Neural progenitor cell (in vitro differentiated cells): ENCODE results near the gene INHBC. TPM values are rescaled to one million over a fixed set of nuclear protein-coding genes. Genes with fewer than 3 reads are reported as not detected.

Experiments used
- DNase-seq: peaks from one replicate; pipeline ENCODE4 v3.0.0-alpha.2; 2016; ENCODE audit warnings: low spot score
- H2AFZ ChIP-seq: fragments of 200-600 bp; sonication (generic); replicated peaks from 2 replicates; pipeline ENCODE4 v1.6.1; 2016; ENCODE audit warnings: antibody characterized with exemption
- H3F3A ChIP-seq: fragments of 200-600 bp; sonication (generic); 2 replicates; pipeline ENCODE4 v1.6.1; 2016; ENCODE audit warnings: antibody characterized with exemption, low read depth
- H3K27ac ChIP-seq: fragments of 200-600 bp; sonication (generic); 2 replicates; pipeline ENCODE4 v1.5.1; 2016; ENCODE audit warnings: mild to moderate bottlenecking
- H3K27me3 ChIP-seq: fragments of 200-600 bp; sonication (generic); 2 replicates; pipeline ENCODE4 v1.6.1; 2016; ENCODE audit warnings: mild to moderate bottlenecking, moderate library complexity
- H3K36me3 ChIP-seq: fragments of 200-600 bp; sonication (generic); 2 replicates; pipeline ENCODE4 v1.5.1; 2016
- H3K4me1 ChIP-seq: fragments of 200-600 bp; sonication (generic); 2 replicates; pipeline ENCODE4 v1.6.1; 2016; ENCODE audit warnings: mixed run types
- H3K4me2 ChIP-seq: fragments of 200-600 bp; sonication (generic); 2 replicates; pipeline ENCODE4 v1.6.1; 2016
- H3K4me3 ChIP-seq: fragments of 200-600 bp; sonication (generic); 2 replicates; pipeline ENCODE4 v1.5.1; 2016
- H3K79me2 ChIP-seq: fragments of 200-600 bp; sonication (generic); 2 replicates; pipeline ENCODE4 v1.6.1; 2016; ENCODE audit warnings: low read depth
- H3K9ac ChIP-seq: fragments of 200-600 bp; sonication (generic); 2 replicates; pipeline ENCODE4 v1.6.1; 2016
- H3K9me3 ChIP-seq: fragments of 200-600 bp; sonication (generic); 2 replicates; pipeline ENCODE4 v1.5.1; 2016; ENCODE audit warnings: low read depth
- H4K20me1 ChIP-seq: fragments of 200-600 bp; sonication (generic); 2 replicates; pipeline ENCODE4 v1.6.1; 2016; ENCODE audit warnings: low read depth
- H3K27ac Mint-ChIP-seq: 3 replicates; pipeline ENCODE4 v1.8.0; 2021; ENCODE audit warnings: mixed read lengths
- H3K27me3 Mint-ChIP-seq: 2 replicates; pipeline ENCODE4 v1.8.0; 2022; ENCODE audit warnings: low read depth, mild to moderate bottlenecking, inconsistent platforms, moderate library complexity, mixed read lengths; ENCODE audit not compliant: insufficient read depth
- H3K36me3 Mint-ChIP-seq: 3 replicates; pipeline ENCODE4 v1.8.0; 2021; ENCODE audit warnings: mixed read lengths
- H3K4me1 Mint-ChIP-seq: 3 replicates; pipeline ENCODE4 v1.8.0; 2021; ENCODE audit warnings: mixed read lengths
- H3K4me3 Mint-ChIP-seq: 3 replicates; pipeline ENCODE4 v1.8.0; 2021; ENCODE audit warnings: mild to moderate bottlenecking, moderate library complexity, mixed read lengths
- H3K9me3 Mint-ChIP-seq: 3 replicates; pipeline ENCODE4 v1.8.0; 2020; ENCODE audit warnings: mixed read lengths
- EZH2 ChIP-seq: fragments of 200-600 bp; sonication (generic); IDR thresholded peaks from 2 replicates; pipeline ENCODE4 v1.6.1; 2017; ENCODE audit warnings: antibody characterized with exemption, mild to moderate bottlenecking, moderate library complexity
- EZH2phosphoT487 ChIP-seq: fragments of 200-600 bp; sonication (generic); IDR thresholded peaks from 2 replicates; pipeline ENCODE4 v1.6.1; 2017; ENCODE audit warnings: antibody characterized with exemption
- total RNA-seq: library from RNA; depleted of rRNA; stranded (reverse); fragments of >200 nt; gene quantifications from 2 replicates; pipeline ENCODE4 v1.2.3, GENCODE V29; 2015; ENCODE audit warnings: low replicate concordance
- TF ChIP-seq, protein P1 (sequence below): fragments of 200-600 bp; sonication (generic); IDR thresholded peaks from 2 replicates; pipeline ENCODE4 v1.5.1; 2017; ENCODE audit warnings: antibody characterized with exemption, mild to moderate bottlenecking

Gene INHBC
- total RNA-seq, 1 donor from 2014 or later: not detected

DNA sequence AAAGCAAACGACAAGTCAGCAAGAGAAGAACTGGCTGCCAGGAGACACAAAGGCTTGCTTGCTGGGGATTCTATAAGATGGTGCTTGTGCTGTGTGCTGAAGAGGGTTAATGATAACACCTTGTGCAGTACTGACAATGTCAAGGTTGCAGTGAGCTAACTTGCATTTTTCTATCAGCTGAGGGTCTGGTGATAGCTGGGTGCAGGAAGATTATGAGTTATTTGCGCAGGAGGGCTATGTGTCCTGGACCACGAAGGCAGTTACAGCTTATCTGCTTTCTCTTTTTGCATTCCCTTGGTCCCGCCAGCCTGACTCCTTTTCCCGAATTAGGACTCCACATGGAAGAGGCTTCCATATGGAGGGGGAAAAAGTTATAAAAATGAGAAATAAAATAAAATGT, 46.2 kb upstream of the INHBC start:
- H3K27ac ChIP-seq: no peak overlapping the region
- H3K9ac ChIP-seq: no peak overlapping the region
- Mint-ChIP-seq H3K27ac (no peak overlapping the region), H3K4me3 (no peak overlapping the region), H3K4me1 (peaks cover 9% of the 10 kb centered on the region), H3K36me3 (peaks cover 14% of the 10 kb centered on the region), H3K27me3 (peaks cover 2% of the 10 kb centered on the region), H3K9me3 (no peaks in the 10 kb centered on the region)
- H3F3A ChIP-seq: no peaks in the 10 kb centered on the region
- H2AFZ ChIP-seq: no peak overlapping the region
- H3K27me3 ChIP-seq: no peaks in the 10 kb centered on the region
- no peak overlapping the region for H3K4me3 ChIP-seq
- H3K36me3 ChIP-seq: no peaks in the 10 kb centered on the region
- H4K20me1 ChIP-seq: no peaks in the 10 kb centered on the region
- no peaks in the 10 kb centered on the region for H3K4me1 ChIP-seq
- DNase-seq: no peak
- TF ChIP-seq, protein P1, sequence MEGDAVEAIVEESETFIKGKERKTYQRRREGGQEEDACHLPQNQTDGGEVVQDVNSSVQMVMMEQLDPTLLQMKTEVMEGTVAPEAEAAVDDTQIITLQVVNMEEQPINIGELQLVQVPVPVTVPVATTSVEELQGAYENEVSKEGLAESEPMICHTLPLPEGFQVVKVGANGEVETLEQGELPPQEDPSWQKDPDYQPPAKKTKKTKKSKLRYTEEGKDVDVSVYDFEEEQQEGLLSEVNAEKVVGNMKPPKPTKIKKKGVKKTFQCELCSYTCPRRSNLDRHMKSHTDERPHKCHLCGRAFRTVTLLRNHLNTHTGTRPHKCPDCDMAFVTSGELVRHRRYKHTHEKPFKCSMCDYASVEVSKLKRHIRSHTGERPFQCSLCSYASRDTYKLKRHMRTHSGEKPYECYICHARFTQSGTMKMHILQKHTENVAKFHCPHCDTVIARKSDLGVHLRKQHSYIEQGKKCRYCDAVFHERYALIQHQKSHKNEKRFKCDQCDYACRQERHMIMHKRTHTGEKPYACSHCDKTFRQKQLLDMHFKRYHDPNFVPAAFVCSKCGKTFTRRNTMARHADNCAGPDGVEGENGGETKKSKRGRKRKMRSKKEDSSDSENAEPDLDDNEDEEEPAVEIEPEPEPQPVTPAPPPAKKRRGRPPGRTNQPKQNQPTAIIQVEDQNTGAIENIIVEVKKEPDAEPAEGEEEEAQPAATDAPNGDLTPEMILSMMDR: no peak
- TF ChIP-seq EZH2: no peak
- no peak for TF ChIP-seq EZH2phosphoT487
- H3K4me2 ChIP-seq: no peak overlapping the region
- no peaks in the 10 kb centered on the region for H3K9me3 ChIP-seq
- no peaks in the 10 kb centered on the region for H3K79me2 ChIP-seq

DNA sequence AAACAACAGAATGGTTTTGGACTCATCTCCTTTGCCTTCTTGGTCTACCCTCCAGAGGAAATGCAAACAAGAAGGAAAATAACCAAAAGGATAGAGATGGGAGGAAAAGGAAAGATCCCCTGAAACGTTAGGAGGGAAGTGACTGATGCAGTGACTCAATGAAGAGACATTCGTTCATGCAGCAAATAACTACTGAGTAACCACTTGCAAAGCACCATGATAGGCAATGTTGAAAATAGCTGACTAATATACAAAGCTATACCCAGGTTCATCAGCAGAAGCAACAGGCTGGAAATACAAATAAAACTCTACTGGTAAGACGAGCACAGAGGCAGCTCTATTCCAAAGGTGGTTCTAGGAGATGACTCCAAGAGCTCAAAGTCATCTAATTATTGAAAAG, 45.6 kb upstream of the INHBC start:
- Histone ChIP-seq H3K9me3 (no peaks in the 10 kb centered on the region), H3K4me3 (no peak overlapping the region), H3K27me3 (no peaks in the 10 kb centered on the region), H2AFZ (no peak overlapping the region), H3K9ac (no peak overlapping the region), H3F3A (no peaks in the 10 kb centered on the region), H3K79me2 (no peaks in the 10 kb centered on the region), H3K4me2 (no peak overlapping the region), H3K27ac (no peak overlapping the region), H3K36me3 (no peaks in the 10 kb centered on the region), H3K4me1 (no peaks in the 10 kb centered on the region), H4K20me1 (no peaks in the 10 kb centered on the region)
- no peak overlapping the region for H3K4me3 Mint-ChIP-seq
- H3K27ac Mint-ChIP-seq: no peak overlapping the region
- DNase-seq: no peak
- H3K4me1 Mint-ChIP-seq: peaks cover 7% of the 10 kb centered on the region
- no peaks in the 10 kb centered on the region for H3K9me3 Mint-ChIP-seq
- H3K27me3 Mint-ChIP-seq: peaks cover 2% of the 10 kb centered on the region
- TF ChIP-seq EZH2 (no peak), EZH2phosphoT487 (no peak)
- TF ChIP-seq, protein P1: no peak
- H3K36me3 Mint-ChIP-seq: peaks cover 18% of the 10 kb centered on the region

DNA sequence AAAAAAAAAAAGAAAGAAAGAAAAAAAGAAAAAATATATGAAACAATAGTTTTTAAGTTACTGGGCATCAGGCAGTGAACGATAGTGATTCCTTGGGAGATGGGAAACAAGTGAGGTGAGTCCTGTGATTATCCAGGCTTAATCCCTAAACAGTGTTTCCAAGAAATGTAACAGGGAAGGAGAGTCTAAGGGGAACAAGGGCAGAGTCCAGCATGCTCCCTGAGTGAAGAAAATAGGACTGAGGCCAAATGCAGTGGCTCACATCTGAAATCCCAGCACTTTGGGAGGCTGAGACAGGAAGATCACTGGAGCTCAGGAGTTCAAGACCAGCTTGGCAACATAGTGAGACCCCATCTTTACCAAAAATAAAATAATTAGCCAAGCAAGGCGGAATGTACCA, 44.4 kb upstream of the INHBC start:
- Histone ChIP-seq H2AFZ (no peak overlapping the region), H3K4me1 (no peaks in the 10 kb centered on the region), H3K4me2 (no peak overlapping the region), H3K36me3 (no peaks in the 10 kb centered on the region), H3K27ac (no peak overlapping the region), H3F3A (no peaks in the 10 kb centered on the region), H3K79me2 (no peaks in the 10 kb centered on the region), H3K4me3 (no peak overlapping the region), H3K27me3 (no peaks in the 10 kb centered on the region), H4K20me1 (no peaks in the 10 kb centered on the region), H3K9ac (no peak overlapping the region), H3K9me3 (no peaks in the 10 kb centered on the region)
- TF ChIP-seq EZH2phosphoT487 (no peak), EZH2 (no peak)
- TF ChIP-seq, protein P1: no peak
- Mint-ChIP-seq H3K27ac (no peak overlapping the region), H3K9me3 (no peaks in the 10 kb centered on the region), H3K27me3 (peaks cover 2% of the 10 kb centered on the region), H3K4me1 (peaks cover 2% of the 10 kb centered on the region), H3K36me3 (peaks cover 18% of the 10 kb centered on the region), H3K4me3 (no peak overlapping the region)
- DNase-seq: no peak
